IMR-90 (cell line): ENCODE results near the gene OPCML.

Experiments
- CHD1 ChIP-seq: IDR thresholded peaks from 2 replicates; pipeline ENCODE4 v1.6.1; 2012; ENCODE audit warnings: low read depth, low read length, improper control_type of control experiment
- NFE2L2 ChIP-seq: fragments of 150-350 bp; IDR thresholded peaks from 2 replicates; pipeline ENCODE4 v1.6.1; 2016; ENCODE audit warnings: low read depth, mild to moderate bottlenecking, low read length
- POLR2A ChIP-seq: IDR thresholded peaks from 2 replicates; pipeline ENCODE4 v1.6.1; 2012; ENCODE audit warnings: mild to moderate bottlenecking, low read depth, low read length
- SMC3 ChIP-seq: fragments of 150-350 bp; IDR thresholded peaks from 2 replicates; pipeline ENCODE4 v1.6.1; 2016; ENCODE audit warnings: low read depth, mild to moderate bottlenecking, antibody characterized with exemption, low read length, moderate library complexity
- TF ChIP-seq, protein P1 (sequence below): conservative IDR thresholded peaks from 2 replicates; pipeline ENCODE4 v1.5.1; 2012; ENCODE audit warnings: mild to moderate bottlenecking, low read depth, low read length, improper control_type of control experiment

DNA sequence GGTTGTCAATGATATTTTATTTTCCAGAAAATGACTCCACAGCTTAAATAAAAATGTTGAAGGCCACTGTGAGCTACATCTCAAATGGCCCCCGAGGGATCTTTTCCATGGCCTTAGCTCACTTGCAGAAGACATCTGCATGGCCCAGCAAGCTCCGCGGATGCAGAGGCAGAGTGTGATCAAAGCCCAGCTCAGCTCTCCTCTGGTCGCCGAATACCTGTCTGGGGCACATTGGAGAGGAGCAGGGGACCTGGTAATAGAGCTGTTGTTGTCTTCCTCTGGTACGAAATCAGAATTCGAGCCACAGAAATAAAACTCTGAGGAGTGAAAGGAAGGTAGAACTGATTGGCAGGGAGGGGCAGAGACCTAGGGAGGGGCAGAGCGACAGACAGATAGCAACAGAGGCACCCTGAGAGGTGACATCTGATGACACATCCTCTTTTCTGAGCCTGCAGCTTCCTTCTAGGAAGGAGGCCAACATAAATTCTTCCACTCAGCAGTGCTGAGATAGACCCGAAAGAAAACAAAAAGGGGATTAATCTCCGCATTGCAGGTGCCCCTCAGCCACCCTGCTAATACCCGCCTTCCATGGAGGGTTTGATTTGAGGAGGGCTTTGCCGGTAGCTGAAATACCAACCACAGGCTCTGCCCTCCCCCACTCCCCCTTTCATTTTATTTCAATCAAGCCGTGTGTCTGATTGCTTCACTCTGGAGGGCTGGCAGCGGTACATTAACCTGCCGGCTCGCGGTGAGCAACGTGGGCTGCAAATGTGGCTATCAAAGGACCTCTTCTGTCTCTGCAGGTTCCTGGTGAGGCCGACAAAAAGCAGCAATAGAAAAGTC, 759.4 kb downstream of the OPCML start:
- TF ChIP-seq POLR2A (no peak), CHD1 (no peak), NFE2L2 (no peak), SMC3 (no peak)
- TF ChIP-seq, protein P1, sequence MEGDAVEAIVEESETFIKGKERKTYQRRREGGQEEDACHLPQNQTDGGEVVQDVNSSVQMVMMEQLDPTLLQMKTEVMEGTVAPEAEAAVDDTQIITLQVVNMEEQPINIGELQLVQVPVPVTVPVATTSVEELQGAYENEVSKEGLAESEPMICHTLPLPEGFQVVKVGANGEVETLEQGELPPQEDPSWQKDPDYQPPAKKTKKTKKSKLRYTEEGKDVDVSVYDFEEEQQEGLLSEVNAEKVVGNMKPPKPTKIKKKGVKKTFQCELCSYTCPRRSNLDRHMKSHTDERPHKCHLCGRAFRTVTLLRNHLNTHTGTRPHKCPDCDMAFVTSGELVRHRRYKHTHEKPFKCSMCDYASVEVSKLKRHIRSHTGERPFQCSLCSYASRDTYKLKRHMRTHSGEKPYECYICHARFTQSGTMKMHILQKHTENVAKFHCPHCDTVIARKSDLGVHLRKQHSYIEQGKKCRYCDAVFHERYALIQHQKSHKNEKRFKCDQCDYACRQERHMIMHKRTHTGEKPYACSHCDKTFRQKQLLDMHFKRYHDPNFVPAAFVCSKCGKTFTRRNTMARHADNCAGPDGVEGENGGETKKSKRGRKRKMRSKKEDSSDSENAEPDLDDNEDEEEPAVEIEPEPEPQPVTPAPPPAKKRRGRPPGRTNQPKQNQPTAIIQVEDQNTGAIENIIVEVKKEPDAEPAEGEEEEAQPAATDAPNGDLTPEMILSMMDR: no peak
